Activated CD4-positive, CD25-positive, alpha-beta regulatory T cell treated with anti-CD3 and anti-CD28 coated beads, Interleukin-2, amount 50 U/mL, for 24 hours (primary cell): Measurements from ENCODE around the gene RGL4.

Experiments
- ATAC-seq, 2 donors: fragments of 150-1000 bp; cut with Tn5 transposase; one replicate each; pipeline ENCODE4 v1.10.0; 2021; ENCODE audit warnings: mild to moderate bottlenecking in 1 of 2, moderate library complexity in 1 of 2

The RGL4 gene

DNA sequence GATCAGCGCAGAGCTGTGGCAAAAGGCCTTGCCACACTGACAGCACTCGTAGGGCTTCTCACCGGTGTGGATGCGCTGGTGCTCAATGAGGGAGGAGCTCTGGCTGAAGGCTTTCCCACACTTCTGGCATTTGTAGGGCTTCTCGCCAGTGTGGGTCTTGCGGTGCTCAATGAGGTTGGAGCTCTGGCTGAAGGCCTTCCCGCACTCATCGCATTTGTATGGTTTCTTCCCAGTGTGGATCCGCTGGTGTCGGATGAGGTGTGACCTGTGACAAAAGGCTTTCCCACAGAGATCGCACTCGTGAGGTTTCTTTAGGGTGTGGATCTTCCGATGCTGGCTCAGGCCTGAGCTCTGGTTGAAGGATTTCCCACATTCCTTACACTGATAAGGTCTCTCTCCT lies 53.2 kb downstream of the RGL4 start:
- no peak for ATAC-seq

DNA sequence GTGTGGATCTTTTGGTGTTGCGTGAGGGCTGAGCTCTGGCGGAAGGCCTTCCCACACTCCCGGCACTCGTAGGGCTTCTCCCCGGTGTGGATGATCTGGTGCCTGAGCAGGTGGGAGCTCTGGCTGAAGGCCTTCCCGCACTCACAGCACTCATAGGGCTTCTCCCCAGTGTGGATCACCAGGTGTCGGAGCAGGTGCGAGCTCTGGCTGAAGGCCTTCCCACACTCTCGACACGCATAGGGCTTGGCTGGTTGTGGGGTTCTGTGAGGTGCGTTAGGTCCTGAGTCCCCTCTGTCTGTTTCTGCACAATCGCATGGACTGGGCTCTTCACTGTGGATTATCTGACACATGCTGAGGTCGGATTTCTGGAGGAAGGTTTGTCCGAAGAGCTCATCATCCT lies 53.7 kb downstream of the RGL4 start:
- ATAC-seq, result no peak

DNA sequence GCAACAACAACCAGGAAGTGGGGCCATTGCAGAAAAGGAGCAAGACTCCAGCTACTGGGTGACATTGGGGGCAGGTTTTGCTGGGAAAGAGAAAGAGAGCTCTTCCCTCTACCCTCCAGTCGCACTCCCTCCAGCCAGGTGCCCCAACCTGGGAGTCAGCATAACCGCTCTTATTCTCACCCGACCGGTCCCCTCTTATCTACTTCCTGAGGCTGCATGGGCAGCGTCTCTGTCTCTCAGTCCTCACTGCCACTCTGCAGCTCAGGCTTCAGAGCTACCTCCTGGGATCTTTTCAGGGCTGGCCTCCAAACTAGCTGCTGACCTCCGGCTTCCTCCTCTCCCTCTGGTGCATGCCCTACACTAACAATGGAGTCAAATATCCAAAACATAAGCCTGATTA lies 55.0 kb downstream of the RGL4 start:
- ATAC-seq, result no peak
